GM21786 (cell line): ENCODE measurements around the gene OPA1.
A peak's percentile ranks its signal among the peaks of the same experiment; 100 is the strongest.
"Not testable (repeated sequence)": the region's sequence is repeated elsewhere in the genome, so short reads cannot be mapped to it uniquely, and the experiment has no call there.

Source experiments
- ATAC-seq: cut with Tn5 transposase; IDR thresholded peaks from one replicate; pipeline ENCODE4 v1.9.1; 2021; ENCODE audit not compliant: unreplicated experiment

OPA1 gene

DNA sequence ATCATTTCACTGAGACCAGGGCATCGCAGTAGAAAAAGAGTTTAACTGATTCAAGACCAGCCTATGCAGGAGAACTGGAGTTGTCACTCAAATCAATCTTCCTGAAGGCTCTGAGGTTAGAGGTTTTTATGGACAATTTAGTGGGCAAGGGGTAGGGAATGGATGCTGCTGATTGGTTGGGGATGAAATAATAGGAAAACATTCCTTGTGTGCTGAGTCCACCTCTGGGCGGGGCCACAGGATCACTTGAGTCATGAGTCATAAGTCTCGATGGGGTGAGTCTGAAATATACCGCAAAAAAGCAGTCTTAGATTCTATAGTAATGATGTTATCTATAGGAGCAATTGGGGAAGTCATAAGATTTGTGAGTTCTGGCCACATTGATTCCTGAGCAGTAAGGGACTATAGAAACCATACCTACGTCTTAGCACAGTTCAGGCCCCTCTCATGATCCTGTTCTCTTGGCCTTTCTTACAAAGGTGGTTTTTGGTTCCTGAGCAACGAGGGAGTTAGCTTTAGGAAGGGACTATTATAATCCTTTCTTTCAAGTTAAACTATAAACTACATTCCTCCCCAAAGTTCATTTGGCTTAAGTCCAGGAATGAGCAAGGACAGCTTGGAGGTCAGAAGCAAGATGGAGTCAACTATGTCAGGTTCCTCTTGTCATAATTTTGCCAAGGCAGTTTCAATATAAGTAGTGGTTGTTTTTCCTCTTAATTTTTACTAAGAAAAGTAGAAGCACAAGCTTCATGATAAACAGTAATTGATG lies 2.7 kb upstream of the OPA1 start:
- no peak for ATAC-seq

DNA sequence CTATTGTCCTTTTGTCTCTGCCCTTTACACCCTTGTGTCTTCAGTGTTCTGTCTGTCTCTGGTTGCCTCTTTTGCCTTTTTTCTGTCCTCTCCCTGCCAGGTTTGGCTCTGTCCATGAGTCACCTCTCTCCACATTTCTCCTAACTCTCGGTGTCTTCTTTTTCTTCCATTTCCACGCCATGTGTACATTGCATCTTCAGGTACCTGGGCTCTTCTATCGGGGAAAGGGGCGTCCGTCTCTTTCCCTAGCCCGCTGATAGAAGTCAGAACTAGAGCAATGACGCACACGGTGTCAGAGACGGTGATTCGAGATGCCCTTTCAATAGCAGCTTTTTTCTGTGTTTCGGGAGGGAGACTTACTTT lies 641 bp downstream of the OPA1 start:
- no peak for ATAC-seq

DNA sequence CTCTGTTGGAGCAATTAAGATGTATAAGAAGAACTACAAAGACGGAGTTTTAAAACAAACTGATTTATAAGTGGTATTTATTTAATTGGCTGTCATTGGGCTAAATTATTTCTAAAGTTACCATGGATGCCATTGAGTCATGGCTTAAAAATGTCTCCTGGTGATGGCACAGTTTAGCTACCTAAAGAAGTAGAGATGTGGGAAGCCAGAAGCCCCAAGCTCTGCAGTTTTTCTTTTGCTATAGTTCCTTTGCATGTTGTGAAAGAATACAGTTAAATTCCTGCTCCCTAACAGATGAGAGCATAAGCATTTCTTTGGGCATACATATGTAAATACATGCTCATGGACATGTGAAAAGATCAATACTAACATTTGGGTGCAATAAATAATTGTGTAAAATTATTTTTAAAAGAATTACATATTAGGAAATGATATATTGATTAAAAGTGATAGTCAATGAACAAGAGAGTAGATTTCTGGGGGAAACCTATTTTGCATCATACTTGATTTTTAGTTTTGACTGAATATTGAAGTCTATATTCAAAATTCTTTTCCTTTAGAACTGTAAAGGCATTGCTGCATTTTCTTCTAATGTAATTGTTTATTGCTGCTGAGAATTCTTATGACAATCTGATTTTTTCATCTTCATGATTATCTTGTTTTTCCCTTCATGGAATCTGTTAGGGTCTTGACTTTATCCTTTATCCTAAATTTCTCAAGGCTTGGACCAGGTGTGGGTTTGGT lies 2.1 kb downstream of the OPA1 start:
- ATAC-seq: no peak

DNA sequence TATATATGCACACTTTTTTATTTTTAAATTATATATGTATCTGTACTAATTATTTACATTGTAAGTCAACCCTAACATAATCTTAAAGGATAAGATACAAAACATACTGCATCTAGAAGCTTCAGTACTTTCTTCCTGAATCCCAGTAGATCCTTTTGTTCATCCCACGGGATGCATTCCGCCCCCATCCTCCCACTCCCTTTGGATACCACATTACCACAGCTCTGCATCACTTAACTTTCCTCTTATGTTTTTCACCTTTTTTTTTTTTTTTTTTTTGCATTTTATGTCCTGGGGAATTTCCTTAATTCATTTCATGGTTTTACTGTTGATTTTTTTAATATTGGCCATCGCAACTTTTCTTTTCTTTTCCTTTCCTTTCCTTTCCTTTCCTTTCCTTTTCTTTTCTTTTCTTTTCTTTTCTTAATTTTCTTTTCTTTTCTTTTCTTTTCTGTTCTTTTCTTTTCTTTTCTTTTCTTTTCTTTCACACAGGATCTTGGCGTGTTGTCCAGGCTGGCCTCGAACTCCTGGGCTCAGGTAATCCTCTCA lies 3.0 kb downstream of the OPA1 start:
- ATAC-seq: no peak

DNA sequence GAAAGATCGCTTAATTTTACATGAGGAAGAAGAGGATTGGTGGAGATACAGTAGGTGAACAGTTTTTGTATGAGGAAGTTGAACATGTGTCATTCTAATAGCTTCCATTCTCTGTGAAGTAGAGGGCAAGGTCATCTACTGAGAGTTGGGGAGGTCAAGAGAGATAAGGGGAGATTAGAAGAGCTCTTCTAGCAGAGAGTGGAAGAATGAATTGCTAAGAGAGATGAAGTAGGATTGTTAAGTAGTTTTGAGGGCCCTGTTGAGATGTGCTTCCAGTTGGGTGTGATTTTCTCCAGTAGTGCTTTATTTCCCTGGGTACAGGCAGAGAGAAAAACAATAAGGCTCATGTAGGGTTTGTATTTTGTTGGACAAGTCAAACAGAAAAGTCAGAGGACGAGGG lies 5.2 kb downstream of the OPA1 start:
- ATAC-seq: no peak

DNA sequence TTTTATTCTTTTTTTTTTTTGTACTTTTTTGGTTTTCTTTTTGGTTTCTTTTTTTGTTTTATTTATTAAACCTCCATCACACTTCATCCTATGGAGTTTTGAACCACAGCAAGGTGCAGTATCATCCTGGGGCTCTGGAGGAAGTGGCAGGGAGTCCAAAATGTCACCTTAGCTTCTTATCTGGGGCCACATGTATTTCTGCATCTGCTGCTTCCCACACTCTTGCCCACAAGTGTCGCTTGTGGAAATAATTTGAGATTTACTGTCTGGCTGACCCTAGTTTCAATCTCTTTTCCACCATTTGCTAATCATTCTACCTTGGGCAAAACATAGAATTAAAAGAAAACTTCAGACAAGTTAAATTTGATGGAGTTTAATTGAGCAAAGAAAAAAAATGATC lies 6.4 kb downstream of the OPA1 start:
- no peak for ATAC-seq

DNA sequence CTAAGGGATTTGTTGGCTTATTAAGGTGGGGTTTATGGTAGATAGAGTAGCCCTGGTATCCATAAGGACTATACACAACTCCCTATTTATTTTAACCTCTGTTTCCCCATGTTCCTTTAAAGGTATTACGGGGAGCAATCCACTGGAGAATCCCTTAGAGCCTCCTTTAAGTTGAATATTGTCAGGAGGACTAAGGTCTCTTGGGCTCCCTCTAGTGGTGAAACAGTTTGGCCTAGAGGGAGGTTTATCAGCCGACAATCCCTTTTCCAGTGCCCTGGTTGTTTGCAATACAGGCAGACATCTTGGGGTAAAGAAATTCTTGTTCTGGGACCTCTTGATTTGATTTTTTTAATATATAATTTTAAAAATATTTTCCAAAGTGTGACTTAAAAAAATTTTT lies 12.9 kb downstream of the OPA1 start:
- ATAC-seq: peak; percentile 87

DNA sequence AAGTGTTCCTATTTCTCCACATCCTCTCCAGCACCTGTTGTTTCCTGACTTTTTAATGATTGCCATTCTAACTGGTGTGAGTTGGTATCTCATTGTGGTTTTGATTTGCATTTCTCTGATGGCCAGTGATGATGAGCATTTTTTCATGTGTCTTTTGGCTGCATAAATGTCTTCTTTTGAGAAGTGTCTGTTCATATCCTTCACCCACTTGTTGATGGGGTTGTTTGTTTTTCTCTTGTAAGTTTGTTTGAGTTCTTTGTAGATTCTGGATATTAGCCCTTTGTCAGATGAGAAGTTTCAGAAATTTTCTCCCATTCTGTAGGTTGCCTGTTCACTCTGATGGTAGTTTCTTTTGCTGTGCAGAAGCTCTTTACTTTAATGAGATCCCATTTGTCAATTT lies 13.9 kb downstream of the OPA1 start:
- ATAC-seq: not testable (repeated sequence)

DNA sequence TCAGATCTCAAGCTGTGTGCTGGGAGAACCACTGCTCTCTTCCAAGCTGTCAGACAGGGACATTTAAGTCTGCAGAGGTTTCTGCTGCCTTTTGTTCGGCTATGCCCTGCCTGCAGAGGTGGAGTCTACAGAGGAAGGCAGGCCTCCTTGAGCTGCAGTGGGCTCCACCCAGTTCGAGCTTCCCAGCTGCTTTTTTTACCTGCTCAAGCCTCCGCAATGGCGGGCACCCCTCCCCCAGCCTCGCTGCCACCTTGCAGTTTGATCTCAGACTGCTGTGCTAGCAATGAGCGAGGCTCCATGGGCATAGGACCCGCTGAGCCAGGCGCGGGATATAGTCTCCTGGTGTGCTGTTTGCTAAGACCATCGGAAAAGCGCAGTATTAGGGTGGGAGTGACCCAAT lies 17.5 kb downstream of the OPA1 start:
- not testable (repeated sequence) for ATAC-seq

DNA sequence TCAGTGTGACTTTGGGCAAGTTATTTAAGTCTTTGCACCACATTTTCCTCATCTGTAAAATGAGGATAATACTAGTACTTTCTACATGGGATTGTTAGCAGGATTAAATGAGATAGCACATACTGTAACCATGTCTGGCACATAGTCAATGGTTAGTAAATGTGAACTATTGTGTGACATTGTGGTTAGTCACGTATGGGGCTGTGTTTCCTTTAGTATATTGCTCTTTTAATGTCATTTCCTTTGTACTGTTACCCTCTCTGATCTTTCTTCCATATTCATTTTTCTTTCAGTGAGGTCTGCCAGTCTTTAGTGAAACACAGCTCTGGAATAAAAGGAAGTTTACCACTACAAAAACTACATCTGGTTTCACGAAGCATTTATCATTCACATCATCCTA lies 21.4 kb downstream of the OPA1 start:
- ATAC-seq: no peak

DNA sequence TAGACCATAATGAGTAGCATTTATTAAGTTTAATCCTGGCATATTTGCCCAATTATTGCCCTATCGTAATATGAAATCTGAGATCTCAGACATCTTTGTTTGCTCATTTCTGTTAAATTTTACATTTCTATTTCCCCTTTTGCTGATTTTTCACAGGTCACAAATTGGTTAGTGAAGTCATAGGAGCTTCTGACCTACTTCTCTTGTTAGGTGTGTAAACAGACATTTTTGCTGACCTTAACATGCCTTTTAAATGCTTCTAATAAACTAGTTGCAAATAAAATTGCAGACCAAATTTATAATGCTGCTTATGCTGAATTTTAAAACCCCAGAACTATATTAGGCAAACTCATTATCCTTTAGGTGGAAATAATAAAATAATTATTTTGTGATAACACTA lies 24.6 kb downstream of the OPA1 start:
- ATAC-seq: no peak

DNA sequence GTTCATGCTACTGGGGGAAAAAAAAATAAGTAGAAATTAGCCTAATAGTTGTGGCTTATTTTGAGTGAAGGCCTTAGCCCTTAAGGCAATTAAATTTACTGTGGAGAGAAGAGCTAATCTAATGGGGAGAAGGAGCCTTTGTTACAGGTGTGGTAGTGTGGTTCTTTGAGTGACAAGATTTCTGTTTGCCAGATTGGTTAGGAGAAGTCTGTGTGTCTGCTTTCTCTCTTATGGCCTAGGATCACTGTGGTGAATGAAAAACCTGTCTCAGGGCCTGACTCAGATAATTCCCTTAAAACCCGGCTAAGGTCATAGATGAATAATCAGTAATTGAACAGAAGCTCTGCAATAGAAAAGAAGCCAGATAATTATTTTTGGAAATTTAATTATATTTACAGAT lies 27.0 kb downstream of the OPA1 start:
- ATAC-seq: no peak

DNA sequence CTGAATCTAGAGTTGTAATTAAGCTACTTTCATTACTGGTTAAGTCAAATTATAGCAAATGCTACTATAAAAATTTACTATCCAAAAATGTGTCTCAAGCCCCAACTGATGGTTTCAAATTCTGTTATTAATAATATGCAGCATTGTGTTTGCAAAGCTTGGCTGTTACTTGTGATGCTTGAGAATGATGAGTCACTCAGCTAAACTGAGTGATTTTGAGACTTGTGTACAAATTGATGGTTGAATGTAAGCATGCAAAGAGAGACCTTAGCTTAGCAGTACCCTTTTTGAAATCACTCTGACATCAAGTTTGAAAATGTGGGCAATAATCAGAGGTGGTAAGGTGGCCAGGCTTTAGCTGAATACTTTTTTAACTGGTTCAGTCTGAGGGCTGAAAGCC lies 27.6 kb downstream of the OPA1 start:
- ATAC-seq: peak; percentile 91

DNA sequence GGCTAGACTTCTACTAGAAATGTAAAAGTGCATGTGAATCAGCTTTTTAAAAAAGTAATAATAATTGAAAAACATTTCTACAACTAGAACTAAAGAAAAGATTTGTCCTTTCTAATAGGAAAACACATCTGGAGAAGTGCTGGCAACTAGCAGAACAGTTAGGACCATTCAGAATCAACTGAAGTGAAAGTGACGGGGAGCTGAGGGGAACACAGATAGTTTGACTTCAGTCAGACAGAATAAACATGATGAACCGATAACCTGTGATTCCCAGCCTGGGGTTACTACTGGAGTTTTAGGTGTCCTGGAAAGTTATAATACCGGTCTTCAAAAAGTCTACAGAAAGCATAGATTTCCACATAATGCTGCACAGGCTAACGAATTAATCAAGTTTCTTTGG lies 28.1 kb downstream of the OPA1 start:
- ATAC-seq: no peak

DNA sequence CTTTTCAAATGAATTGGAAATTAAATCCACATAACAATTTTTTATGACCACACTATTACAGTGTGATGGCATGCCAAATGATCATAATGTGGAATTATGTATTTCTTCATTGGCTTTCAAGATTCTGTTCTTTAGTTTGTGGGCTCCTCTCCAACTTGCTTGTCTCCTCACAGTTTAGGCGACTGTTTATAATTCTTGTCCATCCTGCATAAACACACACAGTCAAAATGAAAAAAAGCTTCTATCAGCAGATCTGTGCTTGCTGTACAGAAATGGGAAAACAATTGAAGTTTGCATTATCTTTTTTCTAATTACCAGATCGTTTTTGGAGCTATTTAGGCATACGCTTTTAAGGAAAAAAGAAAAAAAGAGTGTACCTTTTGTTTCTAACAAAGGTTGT lies 37.0 kb downstream of the OPA1 start:
- no peak for ATAC-seq

DNA sequence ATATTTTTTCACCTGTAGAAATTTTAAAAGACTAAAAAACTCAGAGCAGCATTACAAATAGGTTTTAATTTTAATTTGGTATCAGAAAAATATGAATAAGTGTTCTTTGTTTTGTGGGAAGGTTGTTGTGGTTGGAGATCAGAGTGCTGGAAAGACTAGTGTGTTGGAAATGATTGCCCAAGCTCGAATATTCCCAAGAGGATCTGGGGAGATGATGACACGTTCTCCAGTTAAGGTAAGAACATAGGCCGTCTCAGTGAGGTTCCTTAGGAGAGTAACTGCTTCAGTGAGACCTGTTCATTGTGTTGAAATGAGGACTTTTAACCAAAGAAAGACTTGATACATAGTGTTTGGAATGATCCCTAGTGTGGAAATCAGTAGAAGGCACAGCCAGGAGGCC lies 44.8 kb downstream of the OPA1 start:
- ATAC-seq: no peak

DNA sequence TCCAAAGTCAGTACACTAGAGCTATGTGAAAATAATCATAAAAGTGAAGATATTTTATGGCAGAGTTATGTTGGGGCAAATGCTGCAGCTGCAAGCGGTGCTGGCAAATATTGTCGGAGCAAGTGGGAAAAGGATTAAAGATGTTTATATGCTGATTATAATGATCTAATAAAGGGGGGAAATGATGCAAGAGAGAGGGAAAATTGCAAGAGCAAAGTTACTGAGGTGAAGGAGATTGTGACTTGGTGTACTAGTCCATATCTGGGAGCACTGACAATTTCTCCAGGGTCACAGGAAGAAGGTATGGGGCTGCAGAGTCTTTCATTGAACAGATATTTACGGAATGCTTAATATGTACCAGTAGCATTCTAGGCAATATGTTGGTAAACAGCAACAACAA lies 45.8 kb downstream of the OPA1 start:
- ATAC-seq: no peak

DNA sequence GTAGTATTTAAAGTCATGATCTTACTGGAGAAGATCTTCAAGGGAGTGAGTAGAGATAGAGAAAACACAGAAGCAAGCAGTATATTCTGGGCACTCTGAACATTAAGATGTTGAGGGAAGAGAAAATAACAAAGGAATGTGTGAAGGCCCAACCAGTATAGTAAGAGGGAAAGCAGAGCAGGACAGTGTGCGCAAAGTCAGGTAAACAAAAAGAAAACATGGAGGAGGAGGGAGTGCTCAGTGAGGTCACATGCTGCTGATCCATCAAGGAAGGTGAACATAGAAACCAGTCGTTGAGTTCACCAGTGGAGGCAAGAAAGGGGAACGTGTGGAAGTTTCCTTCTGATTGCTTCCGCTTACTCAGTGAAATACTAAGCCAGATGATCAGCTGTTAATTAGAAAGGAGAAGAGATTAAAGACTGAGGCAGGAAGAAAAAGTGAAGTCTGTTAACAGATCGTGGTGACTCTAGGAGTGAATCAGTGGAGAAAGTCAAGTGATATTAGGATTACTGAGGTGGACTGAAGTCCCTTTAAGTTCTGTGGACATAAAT lies 47.2 kb downstream of the OPA1 start:
- ATAC-seq: no peak

DNA sequence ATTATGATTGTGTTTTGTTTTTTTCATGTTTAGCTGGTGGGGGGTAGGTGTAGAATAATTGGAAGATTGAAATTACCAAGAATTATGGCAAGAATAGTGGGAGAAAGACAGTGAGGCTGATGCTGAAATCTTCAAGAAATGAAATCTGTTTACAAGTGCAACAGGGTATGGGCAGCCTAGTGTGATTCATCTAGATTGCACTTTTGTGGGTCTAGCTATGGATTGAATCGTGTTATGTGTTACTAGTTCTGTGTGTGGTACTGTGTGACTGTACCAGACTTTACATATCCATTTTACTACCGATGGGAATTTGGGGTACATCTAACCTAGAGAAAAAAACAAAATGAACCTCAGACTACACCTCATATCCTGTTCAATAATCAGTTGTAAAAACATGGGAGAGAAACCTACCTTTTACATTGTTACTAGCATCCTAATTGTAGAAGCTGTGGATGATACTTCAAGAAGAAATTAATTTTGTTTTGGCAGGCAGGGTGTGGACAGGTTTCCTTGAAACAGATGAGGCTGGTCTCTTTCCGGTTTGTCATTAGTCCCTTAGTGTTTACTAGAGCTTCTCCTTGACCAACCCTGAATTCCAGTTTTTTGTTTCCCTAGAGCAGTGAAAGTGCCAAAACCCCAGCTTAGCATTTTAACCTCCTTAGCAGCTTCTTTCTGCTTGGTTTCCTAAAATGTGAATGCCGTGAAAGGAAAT lies 47.9 kb downstream of the OPA1 start:
- ATAC-seq: no peak

DNA sequence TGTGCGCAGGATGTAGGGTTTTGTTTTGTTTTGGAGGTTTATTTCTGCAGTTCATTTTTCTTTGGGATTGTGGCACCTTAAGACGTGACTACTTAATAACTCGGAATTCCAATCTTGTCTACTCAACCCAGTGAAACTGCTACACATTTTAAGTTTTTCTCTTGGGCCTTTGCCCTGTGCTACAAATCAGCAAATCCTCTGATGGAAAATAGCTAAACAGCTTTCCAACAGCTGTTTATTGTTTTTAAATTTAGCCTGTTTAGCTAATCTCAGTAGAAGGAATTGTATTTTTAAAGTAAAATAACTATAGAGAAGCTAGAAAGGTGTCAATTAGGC lies 48.4 kb downstream of the OPA1 start:
- ATAC-seq: no peak

DNA sequence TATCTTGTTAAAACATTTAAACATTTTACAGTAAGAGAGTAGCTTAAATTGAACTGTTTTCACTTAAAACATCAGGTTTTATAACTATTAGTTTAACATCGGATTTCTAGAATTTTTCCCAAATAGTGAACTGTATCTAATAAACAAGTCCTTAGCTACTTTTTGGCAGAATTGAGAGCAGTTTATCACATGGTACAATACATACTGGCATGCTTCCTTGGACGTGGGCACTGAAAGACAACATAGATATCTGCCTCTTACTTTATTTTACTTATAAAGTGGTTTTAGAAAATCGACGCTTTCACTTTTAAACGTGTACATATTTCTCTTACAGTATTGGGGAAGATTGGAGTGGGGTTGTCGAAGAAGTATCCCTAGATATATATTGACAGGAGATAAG lies 52.8 kb downstream of the OPA1 start:
- no peak for ATAC-seq
